ENCODE data around the gene FGF18. TPM values are rescaled to one million over a fixed set of nuclear protein-coding genes. Genes with fewer than 3 reads are reported as not detected.

Gene FGF18
- total and polyA plus RNA-seq, 2 donors (not counting 3 experiments of a cell fraction or from before 2014, with no cell fraction given), result 0.04 to 0.27 TPM

DNA sequence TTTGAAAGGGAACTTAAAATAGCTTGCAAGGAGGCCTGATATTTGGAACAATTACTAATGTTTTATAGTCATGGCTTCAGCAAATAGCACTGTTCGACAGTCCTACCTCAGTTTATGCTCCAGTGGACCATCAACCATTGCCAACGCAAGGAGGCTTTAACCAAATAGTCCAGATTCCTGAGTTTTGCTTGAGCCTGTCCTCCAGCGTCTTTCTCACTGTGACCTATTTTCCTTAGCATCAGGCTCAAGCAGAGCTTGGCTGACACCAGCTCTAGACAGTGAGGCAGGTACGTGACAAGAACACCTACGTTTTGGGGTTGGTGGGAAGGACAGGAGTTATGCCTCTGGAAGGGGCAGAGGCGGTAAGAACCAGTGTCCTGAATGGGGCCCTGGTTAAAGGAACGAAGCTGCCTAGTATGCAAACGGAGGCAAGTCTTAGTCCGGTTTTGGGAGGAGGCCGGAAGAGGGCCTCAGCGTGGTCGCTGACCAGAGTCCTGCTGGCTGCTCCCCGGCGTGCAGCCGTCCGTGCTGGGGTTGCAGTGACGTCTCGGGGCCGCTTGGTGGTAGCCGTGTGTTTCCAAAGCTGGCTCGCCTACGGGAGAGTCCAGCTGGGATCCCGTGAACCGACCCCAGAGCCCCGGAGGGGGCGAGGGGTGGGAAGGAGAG is 998 bp upstream of the FGF18 start:
- CTCF ChIA-PET, result interaction anchor here (0.6 to 3.2 kb wide), 53 partner anchors 9 to 873 kb away, joined by 3 to 77 read pairs (median 4); partner anchors contain the start of genes FBXW11, STK10 and UBTD2
- H4K20me1 ChIP-seq (replicated peaks; ENCODE audit: control insufficient read depth, extremely low read depth, insufficient read depth, low read length), result no peaks in the 10 kb centered on the region
- POLR2A ChIA-PET, result interaction anchor here (1.2 to 1.4 kb wide), 2 partner anchors 31 to 488 kb away, joined by 3 to 4 read pairs; partner anchors contain the start of gene NPM1
- peaks cover 13% of the 10 kb centered on the region for H3K4me1 ChIP-seq (ENCODE audit: control insufficient read depth, extremely low read depth, insufficient read depth, low read length)
- no peaks in the 10 kb centered on the region for H3K9me3 ChIP-seq (replicated peaks; ENCODE audit: control insufficient read depth, insufficient read depth, low read length)
- H3K27ac ChIP-seq (ENCODE audit: insufficient read depth, low read depth, low read length), result no peak overlapping the region
- BruUV-seq (replicated peaks), result no TSS peak
- dilution Hi-C loops (cut with MboI; ENCODE audit: extremely low pct_ligation_motif_present, low sequenced_read_pairs) (no loop called here), intact Hi-C loops (cut with micrococcal nuclease) (loop anchor here (1.0 to 5.0 kb wide), 10 partner anchors 179 to 864 kb away; partner anchors contain the start of genes FBXW11 and UBTD2)
- H3K27me3 ChIP-seq (ENCODE audit: control insufficient read depth in 2 of 2, insufficient read depth in 2 of 2, low read length in 2 of 2), result peaks cover 5 to 25% of the 10 kb centered on the region in 2 experiments
- DNase-seq (ENCODE audit: low read depth, low spot score) (peak; percentile 69), FAIRE-seq (peak; percentile 58)
- no peak overlapping the region for H3K9ac ChIP-seq (replicated peaks; ENCODE audit: extremely low read depth, insufficient read depth, low read length)
- H2AFZ ChIP-seq (ENCODE audit: low read depth, low read length), result no peak overlapping the region
- H3K9me1 ChIP-seq (replicated peaks; ENCODE audit: control insufficient read depth, extremely low read depth, insufficient read depth, low read length), result no peaks in the 10 kb centered on the region
- H3K79me2 ChIP-seq (ENCODE audit: control insufficient read depth, insufficient read depth, low read length), result no peaks in the 10 kb centered on the region
- peaks cover under 1 to 2% of the 10 kb centered on the region in 2 experiments for H3K36me3 ChIP-seq (ENCODE audit: control insufficient read depth in 2 of 2, extremely low read depth in 1 of 2, insufficient read depth in 2 of 2, low read length in 2 of 2)
- TF ChIP-seq, protein P1, sequence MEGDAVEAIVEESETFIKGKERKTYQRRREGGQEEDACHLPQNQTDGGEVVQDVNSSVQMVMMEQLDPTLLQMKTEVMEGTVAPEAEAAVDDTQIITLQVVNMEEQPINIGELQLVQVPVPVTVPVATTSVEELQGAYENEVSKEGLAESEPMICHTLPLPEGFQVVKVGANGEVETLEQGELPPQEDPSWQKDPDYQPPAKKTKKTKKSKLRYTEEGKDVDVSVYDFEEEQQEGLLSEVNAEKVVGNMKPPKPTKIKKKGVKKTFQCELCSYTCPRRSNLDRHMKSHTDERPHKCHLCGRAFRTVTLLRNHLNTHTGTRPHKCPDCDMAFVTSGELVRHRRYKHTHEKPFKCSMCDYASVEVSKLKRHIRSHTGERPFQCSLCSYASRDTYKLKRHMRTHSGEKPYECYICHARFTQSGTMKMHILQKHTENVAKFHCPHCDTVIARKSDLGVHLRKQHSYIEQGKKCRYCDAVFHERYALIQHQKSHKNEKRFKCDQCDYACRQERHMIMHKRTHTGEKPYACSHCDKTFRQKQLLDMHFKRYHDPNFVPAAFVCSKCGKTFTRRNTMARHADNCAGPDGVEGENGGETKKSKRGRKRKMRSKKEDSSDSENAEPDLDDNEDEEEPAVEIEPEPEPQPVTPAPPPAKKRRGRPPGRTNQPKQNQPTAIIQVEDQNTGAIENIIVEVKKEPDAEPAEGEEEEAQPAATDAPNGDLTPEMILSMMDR (IDR thresholded peaks at IDR 0.05; ENCODE audit: extremely low read depth in 1 of 2, insufficient read depth in 1 of 2, low read depth in 1 of 2, low read length in 2 of 2), result peak; percentile 87 to 96
- no peak for TF ChIP-seq GATA2 (IDR thresholded peaks at IDR 0.05; ENCODE audit: insufficient read depth, insufficient read length, low read depth, low read length)
- peak overlapping the region; percentile 71 for H3K4me2 ChIP-seq (ENCODE audit: insufficient read depth, low read length)
- H3K4me3 ChIP-seq (replicated peaks in 1 of 3; ENCODE audit: insufficient read depth in 1 of 3, low read depth in 1 of 3, low read length in 3 of 3), result peak overlapping the region in 1 of 3 experiments; percentile 23

All from endothelial cell of umbilical vein (primary cell).